GM18519 (cell line): ENCODE measurements around the gene TRABD2B.

Experiments used
- ATAC-seq: cut with Tn5 transposase; IDR thresholded peaks from one replicate; pipeline ENCODE4 v1.9.1; 2021; ENCODE audit warnings: mild to moderate bottlenecking, moderate library complexity; ENCODE audit not compliant: unreplicated experiment, low FRiP score

The TRABD2B gene

DNA sequence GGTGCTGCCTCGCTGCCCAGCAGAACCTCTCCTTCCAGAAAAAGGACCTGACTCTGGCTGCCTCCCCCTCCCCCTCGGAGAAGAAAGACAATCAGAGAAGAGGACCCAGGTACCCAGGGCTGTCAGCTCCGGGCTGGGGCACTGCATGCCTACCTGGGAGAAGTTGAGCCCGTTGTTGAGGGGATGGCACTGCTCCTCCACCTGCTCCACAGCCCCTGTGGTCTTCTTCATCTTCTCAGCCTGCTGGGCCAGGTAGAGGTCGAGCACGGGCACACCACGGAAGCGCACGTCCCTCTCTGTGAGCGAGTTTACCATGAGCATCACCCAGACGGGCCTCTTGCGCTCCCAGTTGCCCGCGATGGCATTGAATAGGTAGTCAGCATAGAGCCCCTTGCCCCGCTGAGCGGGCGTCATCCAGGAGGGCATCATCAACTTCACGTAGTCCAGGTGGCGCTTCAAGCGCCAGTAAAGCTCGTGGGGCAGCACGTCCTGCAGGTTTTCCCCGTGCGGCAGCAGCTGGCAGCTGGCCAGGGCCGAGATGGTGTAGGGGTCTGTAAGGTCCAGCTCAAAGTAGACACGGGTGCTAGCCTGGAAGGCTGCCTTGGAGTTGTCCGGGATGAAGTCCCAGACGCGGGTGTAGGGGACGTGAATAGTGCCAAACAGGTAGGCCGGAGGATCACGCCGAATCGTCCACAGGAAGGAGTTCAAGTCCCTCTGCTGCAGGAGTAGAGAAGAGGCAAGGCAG, 3.1 kb downstream of the TRABD2B start:
- no peak for ATAC-seq

DNA sequence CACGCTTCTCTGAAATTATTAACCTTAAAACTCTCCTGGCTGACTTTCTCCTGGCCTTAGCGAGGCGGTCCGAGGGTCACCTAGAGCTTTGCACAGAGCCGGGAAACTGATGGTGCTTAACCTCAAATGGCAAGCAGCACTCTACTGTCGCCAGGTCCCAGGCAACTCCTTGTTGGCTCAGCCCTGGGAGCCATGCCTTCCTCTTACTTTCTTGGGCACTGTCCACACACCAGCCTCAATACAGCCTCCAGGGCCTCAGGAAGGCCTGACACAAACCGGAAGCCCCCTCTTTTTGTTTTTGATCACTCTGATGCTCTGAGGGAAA, 3.8 kb downstream of the TRABD2B start:
- no peak for ATAC-seq

DNA sequence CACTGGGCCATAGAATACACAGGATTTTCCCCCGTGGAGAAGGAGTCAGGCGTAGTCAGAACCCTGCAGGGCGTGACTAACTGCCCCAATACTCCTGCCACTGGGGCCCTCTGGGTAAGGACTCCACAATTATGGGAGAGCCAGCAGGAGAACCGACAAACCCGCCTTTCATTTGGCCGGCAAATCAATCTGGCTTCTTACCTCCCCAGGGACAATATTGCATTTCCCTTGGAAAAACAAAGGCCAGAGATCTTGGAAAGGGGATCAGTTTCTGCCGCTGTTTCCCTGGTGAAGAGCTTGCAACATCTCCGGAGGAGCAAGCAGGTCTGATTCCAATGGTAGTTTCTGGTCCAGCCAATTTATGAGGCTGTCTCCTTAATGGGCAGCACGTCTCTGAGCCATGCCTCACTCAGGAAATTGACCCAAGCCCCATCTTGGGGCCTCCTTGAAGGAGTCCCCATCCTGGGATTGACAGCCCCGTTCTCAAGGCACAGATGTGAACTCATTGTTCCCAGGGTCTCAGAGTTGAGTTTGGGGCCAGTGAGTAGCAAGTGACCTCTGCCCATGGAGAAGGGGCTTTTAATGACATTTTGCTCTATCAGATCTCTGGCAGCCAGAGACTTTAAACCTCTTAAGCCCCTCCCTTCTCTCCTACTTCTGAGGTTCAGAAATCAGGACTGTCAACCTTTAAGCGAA, 4.3 kb downstream of the TRABD2B start:
- ATAC-seq, result no peak

DNA sequence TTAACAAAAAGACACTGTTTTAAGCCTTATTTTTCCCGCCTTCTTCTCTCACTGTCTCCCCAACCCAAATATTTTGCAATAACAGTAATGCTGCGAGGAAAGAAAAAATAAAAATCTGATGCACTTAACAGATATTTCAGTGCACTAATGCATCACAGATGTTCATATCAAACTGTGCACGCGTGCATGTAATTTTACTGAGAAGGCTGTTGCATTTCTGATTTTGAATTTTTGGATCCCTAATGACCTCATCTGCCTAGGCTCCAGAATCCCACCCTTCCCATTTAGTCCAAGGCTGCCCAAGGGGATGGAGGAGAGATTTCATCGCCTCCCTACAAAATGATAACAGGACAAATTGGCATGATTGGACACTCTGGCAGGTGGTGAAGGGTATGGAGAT, 5.5 kb downstream of the TRABD2B start:
- no peak for ATAC-seq

DNA sequence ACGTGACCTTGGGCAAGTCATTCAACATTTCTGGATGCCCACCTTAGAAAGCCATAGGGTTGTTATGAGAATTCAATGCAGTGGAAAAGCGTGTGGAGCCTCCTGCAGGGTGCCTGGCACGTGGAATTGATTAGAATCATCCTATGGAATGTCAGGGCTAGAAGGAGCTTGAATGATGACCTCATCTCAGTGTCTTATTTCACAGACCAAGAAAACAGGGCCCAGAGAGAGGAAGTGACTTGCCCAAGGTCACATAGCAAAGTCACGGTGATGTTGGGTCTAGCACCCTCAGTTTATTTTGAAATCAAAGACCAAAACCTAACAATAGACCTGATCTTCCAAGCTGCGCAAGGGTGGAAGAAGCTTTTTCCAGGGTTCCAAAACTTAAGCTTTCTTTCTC, 6.0 kb downstream of the TRABD2B start:
- ATAC-seq, result no peak

DNA sequence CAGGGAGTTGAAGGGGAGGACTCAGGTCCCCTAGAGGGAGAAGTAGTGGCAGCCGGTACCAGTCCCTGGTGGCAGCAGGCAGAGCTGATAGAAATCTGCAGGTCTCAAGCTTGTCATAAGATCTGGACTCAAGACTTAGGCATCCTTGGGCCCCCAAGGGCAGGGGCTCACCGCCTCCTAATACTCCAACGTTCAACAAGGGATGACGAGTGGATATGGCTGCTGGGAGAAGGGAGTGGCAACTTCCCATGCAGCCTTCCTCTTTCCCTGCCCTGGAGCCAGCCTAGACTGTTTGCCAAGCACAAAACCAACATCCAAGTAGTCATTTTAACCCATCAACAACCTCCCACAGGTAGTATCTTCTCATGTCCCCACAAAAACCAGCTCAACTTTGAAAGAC, 6.9 kb downstream of the TRABD2B start:
- ATAC-seq, result no peak

DNA sequence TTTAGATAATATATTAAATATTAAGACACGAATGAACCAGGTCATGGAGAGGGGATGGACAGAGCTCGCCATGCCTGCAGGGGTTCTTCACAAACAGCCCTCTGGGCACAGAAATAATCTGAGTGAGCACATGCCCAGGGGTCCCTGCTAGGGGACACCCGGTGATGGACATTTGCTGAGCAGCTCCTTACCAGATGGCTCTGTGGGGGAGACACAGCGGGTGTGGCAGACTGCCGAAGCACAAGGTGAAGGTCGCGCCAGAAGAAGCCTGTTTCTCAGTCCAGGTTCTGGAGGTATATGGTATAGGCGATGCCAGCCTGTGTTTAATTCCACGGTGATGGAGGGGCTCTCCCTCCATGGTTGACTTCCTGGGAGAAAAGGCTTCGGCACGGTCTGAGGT, 9.6 kb downstream of the TRABD2B start:
- no peak for ATAC-seq

DNA sequence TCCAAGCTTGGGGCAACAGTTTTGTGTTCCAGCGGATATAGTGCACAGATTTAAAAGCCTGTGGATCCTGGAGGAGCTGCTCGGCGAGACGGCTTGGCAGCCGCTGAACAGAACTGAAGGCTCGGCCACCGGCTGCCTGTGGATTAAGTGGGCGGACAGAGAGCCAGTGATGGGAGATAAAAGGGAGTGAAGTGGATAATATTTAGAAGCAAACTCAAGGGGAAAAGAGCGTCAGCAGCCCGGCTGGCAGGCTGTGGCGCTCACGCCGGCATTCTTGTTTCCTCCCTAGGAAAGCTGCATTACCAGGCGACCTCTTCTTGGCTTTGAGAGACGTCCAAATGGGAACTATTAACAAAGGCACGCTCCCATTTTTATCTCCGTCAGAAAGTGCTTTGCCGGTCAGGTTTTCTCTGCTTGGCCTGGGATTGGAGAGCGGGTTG, 10.4 kb downstream of the TRABD2B start:
- ATAC-seq, result no peak

DNA sequence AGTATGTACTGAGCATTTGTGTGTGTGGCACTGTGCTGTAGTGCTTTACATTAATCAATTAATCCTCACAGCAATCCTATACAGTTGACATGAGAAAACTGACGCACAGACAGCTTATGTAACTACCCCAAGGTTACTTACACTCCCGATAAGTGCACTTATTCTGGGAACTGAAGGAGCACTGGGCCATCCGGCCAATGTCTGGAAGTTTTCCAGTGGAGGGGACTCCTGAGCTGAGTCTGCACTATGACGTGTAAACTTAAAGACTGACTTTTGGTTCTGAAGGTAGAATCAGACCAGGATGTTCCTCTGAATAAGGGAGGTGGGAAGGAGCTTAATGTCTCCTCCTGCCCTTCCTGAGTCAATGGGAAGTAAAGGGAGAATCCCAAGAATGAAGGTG, 12.2 kb downstream of the TRABD2B start:
- ATAC-seq, result no peak

DNA sequence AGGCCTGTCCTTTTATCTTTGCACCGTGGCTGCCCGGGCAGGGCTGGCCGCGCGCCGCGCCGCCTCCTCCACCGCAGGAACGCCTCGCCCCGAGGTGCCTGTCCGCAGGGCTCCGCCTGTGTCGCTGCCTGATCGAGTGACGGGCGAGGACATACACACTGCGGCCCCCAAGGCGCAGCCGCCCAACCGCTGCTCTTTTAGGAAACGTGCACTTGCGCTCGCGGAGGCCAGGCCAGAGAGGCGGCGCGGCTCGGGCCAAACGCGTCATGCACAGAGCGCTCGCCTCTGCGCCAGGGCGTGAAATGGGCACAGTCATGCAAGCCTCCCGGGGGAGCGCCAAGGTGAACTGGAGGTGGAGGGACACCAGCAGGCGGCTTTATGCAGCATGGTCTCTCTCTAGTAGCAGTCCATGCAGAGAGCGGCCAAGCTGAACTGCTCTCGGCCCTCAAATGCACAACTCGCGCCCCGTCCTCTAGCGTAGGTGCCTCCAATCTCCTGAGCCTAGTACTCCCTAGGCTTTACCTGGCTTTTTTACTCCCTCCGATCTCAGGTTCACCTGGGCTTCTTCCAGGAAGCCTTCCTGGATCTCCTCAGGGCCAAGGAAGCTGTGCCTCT, 12.9 kb downstream of the TRABD2B start:
- no peak for ATAC-seq

DNA sequence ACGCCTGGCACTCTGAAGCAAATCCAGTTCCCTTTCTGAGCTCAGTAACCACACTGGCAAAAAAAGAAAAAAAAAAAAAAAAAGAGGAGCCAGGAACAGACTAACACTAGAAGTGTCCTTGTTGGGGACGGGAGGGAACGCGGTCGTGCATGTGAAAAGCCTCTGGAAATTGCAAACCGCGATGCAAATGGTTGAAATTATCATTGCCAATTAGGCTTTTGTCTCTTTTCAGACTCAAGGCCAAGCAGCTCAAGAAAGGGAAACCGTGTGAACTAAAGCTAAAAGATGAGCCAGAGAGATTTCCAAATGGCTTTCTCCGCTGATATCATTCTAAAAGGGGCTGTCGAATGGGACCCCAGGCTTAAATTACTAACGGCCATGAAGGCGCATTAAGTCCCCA, 13.5 kb downstream of the TRABD2B start:
- no peak for ATAC-seq

DNA sequence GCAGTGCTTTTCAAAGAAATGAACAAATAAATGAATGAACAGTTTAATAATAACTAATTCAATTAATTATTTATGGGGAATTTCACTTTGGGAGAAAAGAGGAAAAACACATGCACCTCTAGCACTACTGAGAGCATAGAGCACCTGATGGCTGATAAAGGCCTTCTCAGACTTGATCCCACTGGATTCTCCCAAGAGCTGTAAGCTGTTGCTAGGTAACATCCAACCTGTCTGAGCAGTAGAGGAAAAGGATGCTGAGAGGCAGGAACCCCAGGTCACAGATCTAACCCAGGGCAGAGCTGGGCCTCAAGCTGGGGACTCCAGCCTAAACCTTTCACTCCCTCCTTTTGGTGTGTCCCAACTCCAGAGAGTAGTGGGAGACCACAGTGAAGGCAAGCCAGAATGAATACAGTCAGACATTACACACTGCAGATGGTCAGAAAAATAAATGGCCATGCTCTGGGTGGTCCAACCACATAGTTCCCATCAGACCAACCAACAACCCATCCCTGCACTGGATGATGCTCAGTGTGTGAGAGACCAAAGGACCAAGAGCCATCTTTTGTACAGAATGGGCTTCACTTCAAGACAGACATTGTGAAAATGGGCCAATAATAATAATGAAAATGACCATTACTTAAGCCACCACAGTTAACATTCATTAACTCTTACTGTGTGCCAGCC, 15.4 kb downstream of the TRABD2B start:
- ATAC-seq, result no peak

DNA sequence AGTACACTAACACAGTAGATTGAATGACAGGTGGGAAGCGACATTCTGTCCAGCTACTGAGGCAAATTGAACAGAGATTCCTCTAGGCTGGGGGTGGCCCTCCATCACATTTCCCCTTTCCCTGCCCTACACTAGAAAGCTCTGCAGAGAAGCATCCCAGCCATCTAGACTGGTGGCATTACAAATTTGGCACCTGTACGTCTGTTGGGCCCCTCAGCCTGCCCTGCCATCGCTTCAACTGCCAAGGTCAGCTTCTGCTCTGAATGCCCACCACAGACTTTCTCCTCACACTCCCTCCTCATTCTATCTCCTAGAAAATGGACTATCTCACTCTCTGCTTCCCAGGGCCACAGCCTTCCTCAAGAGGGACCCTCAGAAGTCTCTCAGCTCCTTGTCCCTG, 16.7 kb downstream of the TRABD2B start:
- ATAC-seq, result no peak

DNA sequence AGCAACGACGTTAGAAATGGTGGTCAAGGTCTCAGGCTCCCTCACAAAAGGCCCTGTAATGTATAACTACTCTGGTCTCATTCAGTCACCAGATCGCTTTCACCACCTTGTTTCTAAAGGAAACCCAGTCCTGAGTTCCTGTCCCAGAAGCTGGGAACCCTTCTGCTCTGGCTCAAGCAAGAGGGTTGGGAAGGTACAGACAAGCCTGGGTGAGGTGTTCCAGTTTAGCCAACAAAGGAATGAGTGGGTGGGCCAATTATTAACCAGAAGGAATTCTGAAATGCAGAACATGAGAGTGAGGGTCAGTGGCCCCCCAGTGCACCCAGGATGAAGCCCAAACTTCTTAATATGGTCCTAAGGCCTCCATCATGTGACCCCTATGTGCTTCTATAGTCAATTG, 17.5 kb downstream of the TRABD2B start:
- ATAC-seq, result no peak

DNA sequence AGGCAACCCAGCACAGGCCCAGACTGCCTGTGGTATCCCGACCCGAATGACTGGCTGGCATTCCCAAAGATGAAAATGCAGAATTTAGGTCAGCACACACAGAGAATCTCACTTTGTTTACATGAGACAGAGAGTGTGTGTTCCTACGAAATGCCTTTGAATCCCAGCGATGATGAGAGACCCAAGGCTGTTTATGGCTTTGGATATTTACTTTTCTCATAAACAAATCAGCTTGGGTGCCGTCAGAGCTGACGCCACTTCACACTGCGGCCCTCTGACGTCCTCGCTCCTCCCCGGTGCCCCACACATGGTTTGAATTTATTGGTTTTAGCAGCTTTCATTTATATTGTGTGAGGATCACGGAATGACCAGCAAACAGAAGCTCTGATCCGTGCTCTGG, 18.7 kb downstream of the TRABD2B start:
- no peak for ATAC-seq

DNA sequence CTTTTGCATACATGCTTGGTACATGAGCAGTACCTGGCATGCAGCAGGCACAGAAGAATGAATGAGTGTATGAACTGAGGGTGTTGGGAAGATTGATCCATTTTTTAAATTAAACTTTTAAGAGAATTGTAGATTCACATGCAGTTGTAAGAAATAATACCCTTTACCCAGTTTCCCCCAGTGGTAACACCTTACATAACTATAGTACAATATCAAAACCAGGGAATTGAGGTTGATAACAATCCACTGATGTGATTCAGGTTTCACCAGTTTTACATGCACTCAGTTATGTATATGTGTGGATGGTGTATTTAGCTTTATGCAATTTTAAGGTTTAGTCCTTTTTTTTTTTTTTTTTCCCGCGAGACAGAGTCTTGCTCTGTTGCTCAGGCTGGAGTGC, 20.5 kb downstream of the TRABD2B start:
- no peak for ATAC-seq

DNA sequence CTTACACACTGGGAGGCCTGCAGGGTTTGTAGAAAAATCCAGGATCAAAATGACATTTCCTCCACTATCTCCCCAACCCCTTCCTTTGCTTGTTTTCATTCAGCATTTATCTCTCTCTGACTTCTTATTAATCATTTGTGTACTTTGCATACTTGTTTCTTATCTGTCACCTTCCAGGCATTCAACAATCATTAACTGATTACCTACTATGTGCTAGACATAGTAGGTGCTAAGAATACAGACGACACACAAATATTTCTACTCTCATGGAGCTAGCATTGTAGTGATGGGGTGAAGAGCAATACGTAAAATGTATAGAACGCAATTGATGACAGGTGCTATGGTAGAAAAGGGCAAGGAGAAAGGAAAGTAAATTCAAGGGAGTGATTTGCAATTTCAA, 20.9 kb downstream of the TRABD2B start:
- ATAC-seq, result no peak

DNA sequence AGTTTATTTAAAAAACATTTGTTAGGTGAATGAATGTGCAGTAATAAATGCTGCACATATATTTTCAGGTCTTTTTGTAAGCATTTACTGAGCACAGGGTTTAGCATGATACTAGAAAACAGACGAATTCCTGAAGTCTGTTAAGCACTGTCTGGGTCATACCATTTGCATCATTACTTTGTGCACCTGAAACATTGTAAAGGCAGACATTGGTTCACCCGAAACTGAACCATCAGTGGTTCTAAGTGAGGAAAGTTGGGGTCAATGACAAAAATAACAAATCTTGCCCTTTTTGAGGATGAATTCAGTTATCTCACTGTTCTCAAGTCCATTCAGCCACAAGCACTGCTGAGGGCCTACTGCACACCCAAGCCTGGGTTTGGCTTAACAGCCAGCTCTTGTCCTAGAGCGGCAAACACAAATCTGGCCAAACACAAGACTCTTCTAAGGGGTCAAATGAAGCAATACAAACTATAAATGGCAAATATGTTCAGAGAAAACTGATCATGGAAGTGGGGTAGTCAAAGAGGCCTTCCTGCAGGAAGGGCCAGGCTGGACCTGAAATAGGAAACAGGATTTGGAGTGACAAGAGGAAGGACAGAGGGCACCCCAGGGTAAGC, 21.8 kb downstream of the TRABD2B start:
- ATAC-seq, result no peak

DNA sequence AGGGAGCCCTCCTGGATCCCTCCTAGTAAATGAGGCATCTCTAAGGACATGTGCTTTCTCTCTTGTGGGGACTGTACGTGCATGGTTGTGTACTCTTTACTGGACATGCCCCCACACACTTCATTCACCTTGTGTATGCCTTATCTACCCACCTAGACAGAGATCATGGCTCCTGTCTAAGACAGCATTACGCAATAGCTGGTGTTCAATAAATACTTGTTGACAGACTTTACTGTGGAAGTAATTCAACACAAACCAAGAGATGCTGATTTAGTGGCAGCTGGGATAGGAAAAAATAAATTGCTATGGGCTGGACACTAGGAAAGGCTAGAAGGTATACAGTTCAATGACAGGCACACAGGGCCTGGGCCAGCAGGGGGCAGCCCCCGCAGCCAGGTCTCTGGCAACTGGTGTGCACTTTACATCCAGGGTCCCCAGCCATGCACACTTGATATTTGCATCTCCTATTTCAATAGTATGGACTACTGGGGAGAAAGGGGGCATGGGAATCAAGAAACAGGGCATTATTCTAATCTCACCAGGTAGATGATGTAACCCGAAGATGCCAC, 24.2 kb downstream of the TRABD2B start:
- no peak for ATAC-seq

DNA sequence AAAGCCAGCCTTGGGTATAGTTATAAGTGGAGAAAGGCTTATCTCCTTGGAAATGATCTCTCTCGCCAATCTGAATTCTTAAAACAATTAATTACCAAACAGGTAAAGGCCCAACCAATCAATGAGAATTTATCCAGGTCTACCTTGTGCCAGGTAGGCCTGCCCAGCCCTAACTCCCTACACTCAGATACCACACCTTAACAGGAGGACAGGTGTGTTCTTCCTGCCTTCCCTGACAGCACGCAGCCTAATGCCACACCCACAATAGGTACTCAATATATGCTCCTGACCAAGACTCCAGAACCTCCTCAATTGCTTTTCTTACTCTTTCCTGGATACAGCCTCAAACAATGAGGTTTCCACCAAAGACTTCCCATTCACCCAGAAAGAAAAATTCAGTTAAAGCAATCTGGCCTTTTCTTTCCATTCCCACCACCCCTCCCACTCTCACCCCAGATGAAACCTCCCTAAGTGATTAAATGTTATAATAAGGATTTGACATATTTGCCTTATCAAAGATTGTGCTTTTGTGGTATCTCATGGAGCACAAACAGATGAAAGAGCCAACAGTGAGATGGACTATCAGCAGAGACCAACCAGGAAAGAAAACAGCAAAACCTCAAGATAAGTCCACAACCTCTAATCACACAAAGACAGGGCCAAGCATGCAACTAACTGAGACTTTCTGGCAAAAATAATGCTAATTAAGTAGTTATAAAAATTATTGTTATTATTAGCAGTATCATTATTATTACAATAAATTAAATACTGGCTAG, 25.6 kb downstream of the TRABD2B start:
- ATAC-seq, result no peak
